Stomach (tissue), 9 donors: Measurements from ENCODE around the gene TTC7B. TPM values are rescaled to one million over a fixed set of nuclear protein-coding genes. Genes with fewer than 3 reads are reported as not detected.

Experiments
- DNase-seq, 2 donors: peaks; one replicate each; pipeline versions ENCODE4 v3.0.0 to v3.0.0-alpha.2; 2013 to 2019
- H3K27ac ChIP-seq, 5 donors: fragments of 200-600 bp in 4 of 5; sonication (generic) in 4 of 5; one replicate each; pipeline ENCODE4 v1.5.1; 2013 to 2019; ENCODE audit warnings: mild to moderate bottlenecking in 1 of 5, moderate library complexity in 1 of 5
- H3K27me3 ChIP-seq, 3 donors: fragments of 200-600 bp; sonication (generic); one replicate each; pipeline ENCODE4 v1.5.1; 2017 to 2019; ENCODE audit warnings: mixed run types in 1 of 3
- H3K36me3 ChIP-seq, 4 donors: fragments of 200-600 bp; sonication (generic); 1 replicate in 3 of 4; 2 replicates in 1 of 4; pipeline ENCODE4 v1.5.1; 2016 to 2019
- H3K4me1 ChIP-seq, 4 donors: fragments of 200-600 bp; sonication (generic); one replicate each; pipeline ENCODE4 v1.5.1; 2016 to 2019
- H3K4me3 ChIP-seq, 4 donors: fragments of 200-600 bp; sonication (generic) in 3 of 4; one replicate each; pipeline ENCODE4 v1.5.1; 2016 to 2019; ENCODE audit warnings: mild to moderate bottlenecking in 1 of 4
- H3K9me3 ChIP-seq, 4 donors: fragments of 200-600 bp; sonication (generic); one replicate each; pipeline ENCODE4 v1.5.1; 2016 to 2019
- EP300 ChIP-seq: sonication (generic); formaldehyde crosslinking; IDR thresholded peaks from one replicate; pipeline ENCODE4 v1.6.1; 2017; ENCODE audit warnings: antibody characterized with exemption
- POLR2A ChIP-seq, 4 donors: fragments of 450-650 bp; IDR thresholded peaks; one replicate each; pipeline ENCODE4 v1.6.1; 2016; ENCODE audit warnings: antibody characterized with exemption in 4 of 4, control low read depth in 2 of 4, mild to moderate bottlenecking in 1 of 4, moderate library complexity in 1 of 4
- POLR2AphosphoS5 ChIP-seq, 3 donors: sonication (generic); formaldehyde crosslinking; IDR thresholded peaks; one replicate each; pipeline ENCODE4 v1.6.1; 2016; ENCODE audit warnings: antibody characterized with exemption in 3 of 3
- WGBS, 5 donors: extraction: QIAGEN DNeasy Blood & Tissue Kit in 3 of 5; methylation state at CpG; one replicate each; pipeline versions ENCODE4 v1.1.5 to v1.1.7; 2013 to 2018; 5-methylcytosine and 5-hydroxymethylcytosine counted together
- intact Hi-C: fragments of 100-400 bp; cut with DNase I; formaldehyde crosslinking; loops from one replicate; pipeline ENCODE4 v1.15.1; 2023; ENCODE audit warnings: low total_unique reads
- polyA plus RNA-seq, 3 donors: library from polyadenylated mRNA; stranded (reverse); fragments of 200-250 nt; gene quantifications; one replicate each; pipeline ENCODE4 v1.2.3, GENCODE V29; 2013
- total RNA-seq, 5 donors: library from RNA; depleted of rRNA; stranded (reverse); fragments of >200 nt; gene quantifications; one replicate each; pipeline versions ENCODE4 v1.1.0 to v1.2.3, GENCODE V29; 2014 to 2016
- TF ChIP-seq, protein P1 (sequence below), 7 experiments: fragments of 450-650 bp in 4 of 7; fragments of 200-600 bp in 3 of 7; sonication (generic) in 3 of 7; IDR thresholded peaks; one replicate each; pipeline ENCODE4 v1.5.1; 2016 to 2019; ENCODE audit warnings: antibody characterized with exemption in 7 of 7, control low read depth in 2 of 7, mild to moderate bottlenecking in 1 of 7
- donor health status: healthy with polysubstance abuse.
- donor health status: Bipolar disorder and iron deficiency.
- donor health status: healthy.

TTC7B gene
- total and polyA plus RNA-seq, 8 donors: 6.8 to 110 (median 17.7) TPM

DNA sequence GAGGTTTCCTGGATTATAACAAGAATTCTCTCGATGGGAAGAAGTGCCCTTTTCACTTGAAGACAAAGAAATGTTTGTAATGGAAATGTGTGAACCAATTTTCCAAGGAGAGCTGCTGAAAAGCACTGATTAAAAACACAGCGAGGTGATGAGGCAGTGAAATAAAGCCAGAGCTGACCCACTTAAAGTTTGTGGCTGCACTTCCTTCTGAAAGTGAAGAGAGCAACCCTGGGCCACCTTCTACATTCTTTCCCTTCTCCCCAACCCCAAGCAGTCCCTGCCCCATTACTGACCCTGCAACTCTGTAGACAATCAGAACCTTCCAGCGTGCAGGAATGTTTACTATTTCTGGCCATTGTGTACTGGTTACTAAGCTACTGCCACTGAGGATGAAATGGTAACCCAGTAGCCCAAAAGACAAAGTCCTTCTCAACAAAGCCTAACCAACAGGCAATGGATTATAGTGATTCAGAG, 173.9 kb downstream of the TTC7B start:
- Histone ChIP-seq H3K4me1 (peaks cover 0 to 43% (median 21%) of the 10 kb centered on the region in 4 donors), H3K9me3 (no peaks in the 10 kb centered on the region), H3K4me3 (no peak overlapping the region), H3K27ac (peak overlapping the region in 2 of 5 donors; percentile 39 to 81), H3K36me3 (peaks cover 0 to 34% (median 20%) of the 10 kb centered on the region in 4 donors), H3K27me3 (no peaks in the 10 kb centered on the region)
- peak in 1 of 2 donors; percentile 62 for DNase-seq
- 22 to 38% (median 32%) methylated on average over 3 of the region's 3 CpGs for WGBS, 5 donors
- TF ChIP-seq POLR2AphosphoS5 (IDR thresholded peaks at IDR 0.05): no peak
- TF ChIP-seq, protein P1, sequence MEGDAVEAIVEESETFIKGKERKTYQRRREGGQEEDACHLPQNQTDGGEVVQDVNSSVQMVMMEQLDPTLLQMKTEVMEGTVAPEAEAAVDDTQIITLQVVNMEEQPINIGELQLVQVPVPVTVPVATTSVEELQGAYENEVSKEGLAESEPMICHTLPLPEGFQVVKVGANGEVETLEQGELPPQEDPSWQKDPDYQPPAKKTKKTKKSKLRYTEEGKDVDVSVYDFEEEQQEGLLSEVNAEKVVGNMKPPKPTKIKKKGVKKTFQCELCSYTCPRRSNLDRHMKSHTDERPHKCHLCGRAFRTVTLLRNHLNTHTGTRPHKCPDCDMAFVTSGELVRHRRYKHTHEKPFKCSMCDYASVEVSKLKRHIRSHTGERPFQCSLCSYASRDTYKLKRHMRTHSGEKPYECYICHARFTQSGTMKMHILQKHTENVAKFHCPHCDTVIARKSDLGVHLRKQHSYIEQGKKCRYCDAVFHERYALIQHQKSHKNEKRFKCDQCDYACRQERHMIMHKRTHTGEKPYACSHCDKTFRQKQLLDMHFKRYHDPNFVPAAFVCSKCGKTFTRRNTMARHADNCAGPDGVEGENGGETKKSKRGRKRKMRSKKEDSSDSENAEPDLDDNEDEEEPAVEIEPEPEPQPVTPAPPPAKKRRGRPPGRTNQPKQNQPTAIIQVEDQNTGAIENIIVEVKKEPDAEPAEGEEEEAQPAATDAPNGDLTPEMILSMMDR (IDR thresholded peaks at IDR 0.05): no peak
- TF ChIP-seq EP300: no peak
- TF ChIP-seq POLR2A (IDR thresholded peaks at IDR 0.05): no peak
- intact Hi-C loops: no loop called here

DNA sequence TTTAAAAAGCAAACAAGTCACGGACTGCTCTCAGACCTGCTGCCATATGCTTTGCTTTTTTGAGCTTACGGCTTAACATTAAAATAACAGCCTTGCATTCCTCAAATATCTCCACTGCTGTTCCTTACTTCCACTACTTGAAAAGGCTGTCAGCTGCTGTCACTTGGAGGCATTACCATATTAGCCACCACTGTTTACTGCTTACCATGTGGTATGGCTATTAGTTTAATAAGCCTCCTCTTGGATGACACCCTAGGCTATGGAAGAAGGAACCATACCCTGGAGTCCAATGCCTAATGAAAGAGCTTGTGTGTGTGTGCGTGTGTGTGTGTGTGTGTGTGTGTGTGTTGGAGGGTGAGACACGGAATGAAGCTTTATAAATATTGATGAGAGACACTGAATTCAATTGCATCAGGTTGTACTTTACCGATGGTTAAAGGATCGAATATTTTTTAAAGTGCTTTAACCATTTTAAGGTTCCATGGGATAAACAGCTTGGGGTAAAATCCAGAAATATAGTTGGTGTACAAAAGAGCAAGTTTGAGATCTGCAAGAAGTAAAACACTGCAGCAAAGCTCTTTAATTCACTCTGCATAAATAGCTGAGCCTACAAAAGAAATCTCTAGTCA, 174.5 kb downstream of the TTC7B start:
- Histone ChIP-seq H3K36me3 (peaks cover 0 to 29% (median 19%) of the 10 kb centered on the region in 4 donors), H3K4me1 (peaks cover 0 to 43% (median 21%) of the 10 kb centered on the region in 4 donors), H3K27me3 (no peaks in the 10 kb centered on the region), H3K9me3 (no peaks in the 10 kb centered on the region), H3K4me3 (no peak overlapping the region), H3K27ac (peak overlapping the region in 2 of 5 donors; percentile 29 to 81)
- 43 to 63% (median 54%) methylated on average over 6 of the region's 6 CpGs for WGBS, 5 donors
- intact Hi-C loops: no loop called here
- no peak for TF ChIP-seq EP300
- TF ChIP-seq, protein P1 (IDR thresholded peaks at IDR 0.05): no peak
- no peak for TF ChIP-seq POLR2A (IDR thresholded peaks at IDR 0.05)
- no peak for TF ChIP-seq POLR2AphosphoS5 (IDR thresholded peaks at IDR 0.05)
- no peak for DNase-seq

DNA sequence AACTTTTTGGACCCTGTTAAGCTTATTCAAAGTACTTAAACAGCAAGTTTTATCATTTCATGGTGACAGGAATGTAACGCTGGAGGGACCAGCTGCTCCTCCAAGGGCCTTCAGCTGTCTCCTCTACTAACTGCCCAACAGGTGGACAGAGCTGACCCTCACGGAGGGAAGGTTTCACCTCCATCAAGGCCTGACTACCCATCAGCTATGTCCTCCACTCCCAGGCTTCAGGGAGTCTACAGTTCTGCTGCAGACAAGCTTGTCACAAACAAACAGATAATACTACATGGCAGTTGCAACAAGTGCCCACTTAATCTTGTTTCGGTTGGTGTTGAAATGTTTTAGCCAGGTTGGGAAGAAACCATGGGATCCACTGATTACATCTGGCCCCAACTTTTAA, 175.1 kb downstream of the TTC7B start:
- H3K27ac ChIP-seq: peak overlapping the region in 3 of 5 donors; percentile 6 to 81 (median 29)
- 59 to 83% (median 69%) methylated on average over 3 of the region's 3 CpGs for WGBS, 5 donors
- TF ChIP-seq POLR2AphosphoS5 (IDR thresholded peaks at IDR 0.05) (no peak), POLR2A (IDR thresholded peaks at IDR 0.05) (no peak), EP300 (no peak)
- TF ChIP-seq, protein P1 (IDR thresholded peaks at IDR 0.05): no peak
- no peak overlapping the region for H3K4me3 ChIP-seq
- H3K9me3 ChIP-seq: no peaks in the 10 kb centered on the region
- H3K36me3 ChIP-seq: peaks cover 0 to 23% (median 14%) of the 10 kb centered on the region in 4 donors
- no peaks in the 10 kb centered on the region for H3K27me3 ChIP-seq
- intact Hi-C loops: no loop called here
- no peak for DNase-seq
- H3K4me1 ChIP-seq: peaks cover 0 to 42% (median 20%) of the 10 kb centered on the region in 4 donors

DNA sequence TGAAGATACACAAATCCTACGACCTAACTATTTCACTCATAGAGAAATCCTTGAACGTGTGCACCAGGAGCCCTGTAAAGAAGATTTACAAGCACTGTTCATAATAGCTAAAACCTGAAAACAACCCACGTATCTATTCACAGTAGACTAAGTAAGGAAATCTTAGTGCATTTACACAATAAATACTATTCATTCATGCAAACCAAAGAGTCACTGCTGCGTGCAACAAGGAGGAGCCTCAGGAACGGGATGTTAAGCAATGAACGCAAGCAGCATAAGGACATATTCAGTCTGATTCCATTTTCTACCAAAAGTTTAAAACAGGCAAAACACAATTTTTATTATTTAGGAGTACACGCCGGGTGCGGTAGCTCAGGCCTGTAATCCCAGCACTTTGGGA, 176.6 kb downstream of the TTC7B start:
- WGBS, 5 donors: 89 to 96% (median 94%) methylated on average over 9 of the region's 9 CpGs
- H3K4me3 ChIP-seq: no peak overlapping the region

More for the DNA sequence above, 176.6 kb downstream of the TTC7B start:
- intact Hi-C loops: no loop called here
- no peak for DNase-seq
- no peaks in the 10 kb centered on the region for H3K9me3 ChIP-seq
- peaks cover 0 to 15% (median 8%) of the 10 kb centered on the region in 4 donors for H3K36me3 ChIP-seq
- H3K4me1 ChIP-seq: peaks cover 0 to 27% (median 13%) of the 10 kb centered on the region in 4 donors
- TF ChIP-seq EP300: no peak
- TF ChIP-seq, protein P1 (IDR thresholded peaks at IDR 0.05): no peak
- no peak for TF ChIP-seq POLR2AphosphoS5 (IDR thresholded peaks at IDR 0.05)
- TF ChIP-seq POLR2A (IDR thresholded peaks at IDR 0.05): no peak
- H3K27me3 ChIP-seq: no peaks in the 10 kb centered on the region
- H3K27ac ChIP-seq: no peak overlapping the region
